Measurements from ENCODE around the gene PCDHA1.

PCDHA1 gene

GRCh38 chr5:140988608-140989007, 202.7 kb downstream of the PCDHA1 start:
- no peak for DNase-seq (ENCODE audit: low read depth)

- no peak for DNase-seq (ENCODE audit: low read depth)
Measured at GRCh38 chr5:140989254-140990020, 203.5 kb downstream of the PCDHA1 start.

GRCh38 chr5:140992828-140993227, 206.9 kb downstream of the PCDHA1 start:
- no peak for DNase-seq (ENCODE audit: low read depth)

- DNase-seq (ENCODE audit: low read depth) = no peak
Measured at GRCh38 chr5:140996060-140996459, 210.1 kb downstream of the PCDHA1 start.

- no peak for DNase-seq (ENCODE audit: low read depth)
Measured at GRCh38 chr5:140998921-140999410, 213.0 kb downstream of the PCDHA1 start.

GRCh38 chr5:141001446-141001843, 215.5 kb downstream of the PCDHA1 start:
- DNase-seq (ENCODE audit: low read depth) = no peak

- no peak for DNase-seq (ENCODE audit: low read depth)
Measured at GRCh38 chr5:141001844-141002604, 216.1 kb downstream of the PCDHA1 start.

- DNase-seq (ENCODE audit: low read depth) = no peak
Measured at GRCh38 chr5:141002605-141002965, 216.6 kb downstream of the PCDHA1 start.

- DNase-seq (ENCODE audit: low read depth) = no peak
Measured at GRCh38 chr5:141003031-141003430, 217.1 kb downstream of the PCDHA1 start.

GRCh38 chr5:141003791-141004611, 218.1 kb downstream of the PCDHA1 start:
- no peak for DNase-seq (ENCODE audit: low read depth)

- no peak for DNase-seq (ENCODE audit: low read depth)
Measured at GRCh38 chr5:141007791-141008190, 221.9 kb downstream of the PCDHA1 start.

- DNase-seq (ENCODE audit: low read depth) = no peak
Measured at GRCh38 chr5:141010047-141010793, 224.3 kb downstream of the PCDHA1 start.

GRCh38 chr5:141017943-141018342, 232.0 kb downstream of the PCDHA1 start:
- DNase-seq (ENCODE audit: low read depth) = no peak

- DNase-seq (ENCODE audit: low read depth) = no peak
Measured at GRCh38 chr5:141022384-141022783, 236.4 kb downstream of the PCDHA1 start.

GRCh38 chr5:141031006-141031405, 245.1 kb downstream of the PCDHA1 start:
- DNase-seq (ENCODE audit: low read depth) = no peak

GRCh38 chr5:141032626-141033025, 246.7 kb downstream of the PCDHA1 start:
- DNase-seq (ENCODE audit: low read depth) = no peak

- no peak for DNase-seq (ENCODE audit: low read depth)
Measured at GRCh38 chr5:141039061-141039460, 253.1 kb downstream of the PCDHA1 start.

- no peak for DNase-seq (ENCODE audit: low read depth)
Measured at GRCh38 chr5:141039517-141039916, 253.6 kb downstream of the PCDHA1 start.

- DNase-seq (ENCODE audit: low read depth) = no peak
Measured at GRCh38 chr5:141040093-141040770, 254.3 kb downstream of the PCDHA1 start.

GRCh38 chr5:141040771-141041426, 255.0 kb downstream of the PCDHA1 start:
- DNase-seq (ENCODE audit: low read depth) = peak; percentile 36

- DNase-seq (ENCODE audit: low read depth) = no peak
Measured at GRCh38 chr5:141041427-141041785, 255.5 kb downstream of the PCDHA1 start.
